Ovary (tissue), 9 donors: ENCODE results near the gene TSPO. TPM values are rescaled to one million over a fixed set of nuclear protein-coding genes. Genes with fewer than 3 reads are reported as not detected.

Experiments used
- DNase-seq, 5 donors: peaks; one replicate each; pipeline ENCODE4 v3.0.0-alpha.2; 2019 to 2020
- H3K27ac ChIP-seq, 2 donors: fragments of 200-600 bp; one replicate each; pipeline versions ENCODE4 v1.5.1 to v1.8.0; 2019 to 2022
- H3K27me3 ChIP-seq: fragments of 200-600 bp; one replicate; pipeline ENCODE4 v1.8.0; 2022
- H3K36me3 ChIP-seq: fragments of 200-600 bp; sonication (generic); one replicate; pipeline ENCODE4 v1.5.1; 2019
- H3K4me1 ChIP-seq: one replicate; pipeline ENCODE4 v1.8.1; 2013; ENCODE audit warnings: mild to moderate bottlenecking, moderate library complexity; ENCODE audit not compliant: insufficient read depth
- H3K4me3 ChIP-seq: fragments of 200-600 bp; sonication (generic); one replicate; pipeline ENCODE4 v1.5.1; 2017
- H3K9me3 ChIP-seq, 2 donors: fragments of 200-600 bp in 1 of 2; sonication (generic) in 1 of 2; one replicate each; pipeline versions ENCODE4 v1.5.1 to v1.8.1; 2013 to 2019; ENCODE audit warnings: mild to moderate bottlenecking in 1 of 2, moderate library complexity in 1 of 2
- CTCF ChIP-seq, 3 donors: fragments of 450-650 bp in 2 of 3; fragments of 200-600 bp in 1 of 3; IDR thresholded peaks; one replicate each; pipeline versions ENCODE4 v1.5.1 to v1.8.0; 2016 to 2022; ENCODE audit warnings: antibody characterized with exemption in 3 of 3, mild to moderate bottlenecking in 1 of 3
- EP300 ChIP-seq: sonication (generic); formaldehyde crosslinking; IDR thresholded peaks from one replicate; pipeline ENCODE4 v1.6.1; 2017; ENCODE audit warnings: antibody characterized with exemption
- POLR2A ChIP-seq: fragments of 450-650 bp; IDR thresholded peaks from one replicate; pipeline ENCODE4 v1.6.1; 2017; ENCODE audit warnings: antibody characterized with exemption, mild to moderate bottlenecking, moderate library complexity
- WGBS, 3 donors: extraction: QIAGEN DNeasy Blood & Tissue Kit in 1 of 3; methylation state at CpG; one replicate each; pipeline versions ENCODE4 v1.1.5 to v1.1.7; 2013 to 2017; 5-methylcytosine and 5-hydroxymethylcytosine counted together
- intact Hi-C, 4 donors: fragments of 100-400 bp; cut with DNase I; formaldehyde crosslinking; loops; one replicate each; pipeline versions ENCODE4 v1.11.0 to v1.15.1; 2022 to 2023
- polyA plus RNA-seq, 2 donors: library from polyadenylated mRNA; stranded (reverse); fragments of 200-250 nt in 1 of 2; fragments of 350-450 nt in 1 of 2; fragmentation: Illumina TruSeq in 1 of 2; extraction: RNeasy Lipid Tissue Mini Kit (QIAGEN cat#74804) in 1 of 2; gene quantifications; one replicate each; pipeline ENCODE4 v1.2.3, GENCODE V29; 2013 to 2014
- total RNA-seq, 7 donors: library from RNA; depleted of rRNA in 2 of 7; stranded (reverse); fragments of >200 nt in 2 of 7; fragmentation: NEBNext Ultra II Directional in 3 of 7; extraction: Animal tissue kit (Norgen Biotek cat#: 25700) in 3 of 7; gene quantifications; one replicate each; pipeline versions ENCODE4 v1.1.0 to v1.2.4, GENCODE V29; 2016 to 2023
- donor health status: DM: no; HTN: no; CAD: no; lungs with moderate emphysema.
- donor health status: DM: no; HTN: no; CAD: no.
- donor health status: Bipolar disorder and iron deficiency.
- donor health status: DM: yes; HTN: yes; CAD: no.
- donor health status: DM: no; HTN: no; CAD: no.
- donor health status: DM: yes; HTN: yes; CAD: no.

Gene TSPO
- total and polyA plus RNA-seq, 9 donors: 1.3 to 263 (median 79.1) TPM

- WGBS, 3 donors: 1% methylated on average over 44 to 83 of the region's 87 CpGs
- intact Hi-C loops: no loop called here
- peak; percentile 52 to 78 (median 74) for DNase-seq
Measured at GRCh38 chr22:43186272-43187170, 35.2 kb downstream of the TSPO start, which contains the start of gene TTLL12. Gene TTLL12, minus strand, starts transcription at chr22:43187134. Its CDS starts 65 bp downstream, at chr22:43187069.

GRCh38 chr22:43187171-43188099 is 36.1 kb downstream of the TSPO start:
- TF ChIP-seq EP300 (peak; percentile 62), POLR2A (peak; percentile 54), CTCF (IDR thresholded peaks at IDR 0.05) (peak; percentile 71 to 90 (median 71))
- Histone ChIP-seq H3K36me3 (no peaks in the 10 kb centered on the region), H3K4me3 (peak overlapping the region; percentile 58), H3K4me1 (peaks cover 20% of the 10 kb centered on the region), H3K27ac (peak overlapping the region in 1 of 2 donors; percentile 82), H3K27me3 (no peaks in the 10 kb centered on the region), H3K9me3 (no peaks in the 10 kb centered on the region)
- intact Hi-C loops: no loop called here
- peak; percentile 95 to 98 (median 97) for DNase-seq
- WGBS, 3 donors: 4 to 6% (median 6%) methylated on average over 22 to 63 of the region's 86 CpGs

More at GRCh38 chr22:43186272-43187170, 35.2 kb downstream of the TSPO start, which contains the start of gene TTLL12:
- H3K4me1 ChIP-seq: peaks cover 20% of the 10 kb centered on the region
- peak within 1 kb of the TSS; percentile 58 for H3K4me3 ChIP-seq
- no peaks in the 10 kb centered on the region for H3K9me3 ChIP-seq
- no peaks in the 10 kb centered on the region for H3K27me3 ChIP-seq
- H3K27ac ChIP-seq: peak within 1 kb of the TSS; percentile 82 to 83
- H3K36me3 ChIP-seq: no peaks in the 10 kb centered on the region
- TF ChIP-seq CTCF (IDR thresholded peaks at IDR 0.05) (no peak), POLR2A (no peak), EP300 (no peak)

GRCh38 chr22:43188829-43189545 is 37.6 kb downstream of the TSPO start:
- no peak for TF ChIP-seq EP300
- TF ChIP-seq POLR2A: no peak
- TF ChIP-seq CTCF (IDR thresholded peaks at IDR 0.05): no peak
- intact Hi-C loops: no loop called here
- Histone ChIP-seq H3K4me3 (no peak overlapping the region), H3K27me3 (no peaks in the 10 kb centered on the region), H3K4me1 (peaks cover 11% of the 10 kb centered on the region), H3K9me3 (no peaks in the 10 kb centered on the region), H3K36me3 (no peaks in the 10 kb centered on the region), H3K27ac (no peak overlapping the region)
- 81 to 88% (median 85%) methylated on average over 5 of the region's 5 CpGs for WGBS, 3 donors
- no peak for DNase-seq

GRCh38 chr22:43191831-43192230 is 40.5 kb downstream of the TSPO start:
- H3K36me3 ChIP-seq: no peaks in the 10 kb centered on the region
- no peaks in the 10 kb centered on the region for H3K9me3 ChIP-seq
- no peak overlapping the region for H3K27ac ChIP-seq
- peaks cover 1% of the 10 kb centered on the region for H3K4me1 ChIP-seq
- TF ChIP-seq EP300 (no peak), POLR2A (no peak), CTCF (IDR thresholded peaks at IDR 0.05) (no peak)
- H3K27me3 ChIP-seq: no peaks in the 10 kb centered on the region
- DNase-seq: no peak
- intact Hi-C loops: no loop called here
- H3K4me3 ChIP-seq: no peak overlapping the region
